A673 (cell line): ENCODE results near the gene LTO1. TPM values are rescaled to one million over a fixed set of nuclear protein-coding genes. Genes with fewer than 3 reads are reported as not detected.

Experiments
- Bru-seq: library from RNA; stranded (reverse); fragments of 400-500 nt; gene quantifications from one replicate; lab custom pipeline; 2021; lab: Mats Ljungman, UMichigan
- BruChase-seq, 2 experiments: library from RNA; stranded (reverse); fragments of 400-500 nt; gene quantifications; one replicate each; lab custom pipeline; 2021; lab: Mats Ljungman, UMichigan
- BruUV-seq: library from RNA; stranded (reverse); fragments of 400-500 nt; replicated peaks from 2 replicates; lab custom pipeline; 2021; lab: Mats Ljungman, UMichigan
- CTCF ChIA-PET: fragments of 300-600 bp; sonication (Branson Sonifier 250); formaldehyde crosslinking; loops from one replicate; lab custom pipeline; 2022; ENCODE audit warnings: antibody characterized with exemption; lab: Charles Lee
- POLR2A ChIA-PET: fragments of 300-600 bp; sonication (Branson Sonifier 250); formaldehyde crosslinking; loops from one replicate; lab custom pipeline; 2022; ENCODE audit warnings: antibody characterized with exemption; ENCODE audit not compliant: low non-redundant PET; lab: Charles Lee
- DNase-seq: peaks from one replicate; pipeline ENCODE4 v3.0.0-alpha.2; 2015; ENCODE audit warnings: low spot score
- H3K27ac ChIP-seq: fragments of 200-600 bp; sonication (generic); 2 replicates; pipeline ENCODE4 v1.5.1; 2016; ENCODE audit warnings: mixed run types, low read depth, mild to moderate bottlenecking, mixed read lengths, antibody characterized with exemption, low read length; ENCODE audit not compliant: poor library complexity, severe bottlenecking
- H3K27me3 ChIP-seq: fragments of 200-600 bp; sonication (generic); replicated peaks from 2 replicates; pipeline ENCODE4 v1.6.1; 2017; ENCODE audit warnings: mixed run types, low read depth, mild to moderate bottlenecking, mixed read lengths, antibody characterized with exemption, low read length; ENCODE audit not compliant: insufficient read depth, poor library complexity
- H3K36me3 ChIP-seq: fragments of 200-600 bp; sonication (generic); 2 replicates; pipeline ENCODE4 v1.6.1; 2016; ENCODE audit warnings: mixed run types, mild to moderate bottlenecking, mixed read lengths, antibody characterized with exemption, low read length; ENCODE audit not compliant: insufficient read depth, poor library complexity, severe bottlenecking
- H3K4me1 ChIP-seq: fragments of 200-600 bp; sonication (generic); 2 replicates; pipeline ENCODE4 v1.6.1; 2017; ENCODE audit warnings: mixed run types, mild to moderate bottlenecking, mixed read lengths, antibody characterized with exemption, low read length; ENCODE audit not compliant: insufficient read depth, poor library complexity, severe bottlenecking
- H3K4me3 ChIP-seq: fragments of 200-600 bp; sonication (generic); 2 replicates; pipeline ENCODE4 v1.5.1; 2016; ENCODE audit warnings: low read depth, mixed run types, mild to moderate bottlenecking, mixed read lengths, low read length; ENCODE audit not compliant: poor library complexity, severe bottlenecking
- H3K9me3 ChIP-seq: fragments of 200-600 bp; sonication (generic); 2 replicates; pipeline ENCODE4 v1.6.1; 2016; ENCODE audit warnings: mixed run types, low read depth, mild to moderate bottlenecking, mixed read lengths, antibody characterized with exemption, low read length; ENCODE audit not compliant: poor library complexity, severe bottlenecking
- CTCF ChIP-seq: fragments of 300-800, 200-600 bp; sonication (generic); conservative IDR thresholded peaks from 2 replicates; pipeline ENCODE4 v1.5.1; 2017; ENCODE audit warnings: low read depth, mild to moderate bottlenecking, antibody characterized with exemption, low read length, moderate library complexity, mixed read lengths
- EZH2 ChIP-seq: fragments of 200-600 bp; sonication (generic); IDR thresholded peaks from 2 replicates; pipeline ENCODE4 v1.6.1; 2017; ENCODE audit warnings: borderline replicate concordance, low read depth, mild to moderate bottlenecking, mixed read lengths, antibody characterized with exemption, low read length; ENCODE audit not compliant: poor library complexity, severe bottlenecking
- intact Hi-C: fragments of 100-400 bp; cut with micrococcal nuclease; formaldehyde crosslinking; loops from one replicate; pipeline ENCODE4 v1.10.0; 2022; ENCODE audit not compliant: unreplicated experiment
- long read RNA-seq: library from polyadenylated mRNA; stranded (forward); transcript quantifications from one replicate; pipeline ENCODE4 v2.0.0, GENCODE V29; 2022
- total RNA-seq: library from RNA; stranded (reverse); gene quantifications from 2 replicates; pipeline ENCODE4 v1.2.3, GENCODE V29; 2021

Gene LTO1
- total RNA-seq (52.8 and 56.0 TPM in 2 replicates), Bru-seq, nascent RNA (percentile 81 among the genes with signal in this experiment), BruChase-seq, experiment 1, labeled RNA remaining after a 2-hour chase (percentile 83 among the genes with signal in this experiment), BruChase-seq, experiment 2, labeled RNA remaining after a 6-hour chase (percentile 78 among the genes with signal in this experiment)
- long read RNA-seq, transcript LTO1-201 (5 exons, 2,478 nt): major isoform, 8 of 47 reads
- long read RNA-seq, partial matches to known transcripts: 2 of 47 reads
- long read RNA-seq, other reads (novel, unspliced or antisense): 28 of 47 reads

- peaks cover 28% of the 10 kb centered on the region for H3K36me3 ChIP-seq
- peak; percentile 97 for DNase-seq
- CTCF ChIA-PET: interaction anchor here (0.6 to 1.6 kb wide), 4 partner anchors 9 to 573 kb away, joined by 3 to 8 read pairs (median 4); no protein-coding TSS in a partner anchor
- POLR2A ChIA-PET: no interaction called here
- peak within 1 kb of the TSS; percentile 90 for H3K4me3 ChIP-seq
- peak within 1 kb of the TSS; percentile 79 for H3K27ac ChIP-seq
- no peaks in the 10 kb centered on the region for H3K27me3 ChIP-seq
- no peaks in the 10 kb centered on the region for H3K9me3 ChIP-seq
- peaks cover 37% of the 10 kb centered on the region for H3K4me1 ChIP-seq
- no peak for TF ChIP-seq CTCF
- intact Hi-C loops: no loop called here
- no TSS peak for BruUV-seq
Measured at GRCh38 chr11:69674886-69675714, at the start of gene LTO1. Gene LTO1, minus strand, starts transcription at chr11:69675353. Its CDS starts 114 bp downstream, at chr11:69675239.

GRCh38 chr11:69721745-69722144 is 46.6 kb upstream of the LTO1 start:
- Histone ChIP-seq H3K36me3 (no peaks in the 10 kb centered on the region), H3K27ac (no peak overlapping the region), H3K27me3 (peaks cover 7% of the 10 kb centered on the region), H3K9me3 (no peaks in the 10 kb centered on the region), H3K4me3 (no peak overlapping the region), H3K4me1 (peaks cover 14% of the 10 kb centered on the region)
- intact Hi-C loops: no loop called here
- BruUV-seq: no TSS peak
- ChIA-PET CTCF (no interaction called here), POLR2A (no interaction called here)
- peak; percentile 35 for TF ChIP-seq CTCF
- no peak for TF ChIP-seq EZH2
- no peak for DNase-seq

- H3K36me3 ChIP-seq: no peaks in the 10 kb centered on the region
- no peaks in the 10 kb centered on the region for H3K9me3 ChIP-seq
- peaks cover 7% of the 10 kb centered on the region for H3K27me3 ChIP-seq
- CTCF ChIA-PET: no interaction called here
- POLR2A ChIA-PET: interaction anchor here (0.7 kb wide), 1 partner anchor 84 kb away, joined by 14 read pairs; no protein-coding TSS in a partner anchor
- H3K4me3 ChIP-seq: no peak overlapping the region
- TF ChIP-seq CTCF (no peak), EZH2 (no peak)
- no TSS peak for BruUV-seq
- peaks cover 14% of the 10 kb centered on the region for H3K4me1 ChIP-seq
- intact Hi-C loops: no loop called here
- no peak overlapping the region for H3K27ac ChIP-seq
- no peak for DNase-seq
Measured at GRCh38 chr11:69721106-69721505, 46.0 kb upstream of the LTO1 start.
